ENCODE data around the gene SLC25A28.

SLC25A28 gene

DNA sequence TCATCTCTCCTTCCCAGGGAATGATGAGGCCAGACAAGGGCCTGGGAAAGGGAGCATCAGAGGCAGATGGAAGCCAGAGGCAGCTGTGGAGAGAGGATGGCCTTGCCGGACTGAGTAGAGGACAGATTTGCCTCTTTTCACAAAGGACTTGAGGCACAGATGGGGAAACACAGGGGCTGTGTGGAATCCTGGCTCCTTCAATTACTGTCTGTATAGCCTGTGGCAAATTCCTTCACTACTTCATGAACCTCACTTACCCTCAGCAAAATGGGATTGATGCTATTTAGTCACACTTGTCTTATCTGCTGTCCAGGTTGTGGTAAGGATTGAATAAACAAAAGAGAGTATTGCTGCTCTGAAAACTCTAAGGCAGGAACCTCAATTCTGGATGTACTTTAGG, 40.3 kb downstream of the SLC25A28 start:
- DNase-seq, result no peak

GRCh38 chr10:99573790-99574189, 46.4 kb downstream of the SLC25A28 start:
- no peak for DNase-seq

- no peak for DNase-seq
Observed at GRCh38 chr10:99571816-99572215, 48.4 kb downstream of the SLC25A28 start.

- DNase-seq, result no peak
Observed at GRCh38 chr10:99569961-99570360, 50.3 kb downstream of the SLC25A28 start.

- DNase-seq, result no peak
Observed at GRCh38 chr10:99569253-99569939, 50.8 kb downstream of the SLC25A28 start.

- DNase-seq, result no peak
Observed at GRCh38 chr10:99565166-99565565, 55.1 kb downstream of the SLC25A28 start.

DNA sequence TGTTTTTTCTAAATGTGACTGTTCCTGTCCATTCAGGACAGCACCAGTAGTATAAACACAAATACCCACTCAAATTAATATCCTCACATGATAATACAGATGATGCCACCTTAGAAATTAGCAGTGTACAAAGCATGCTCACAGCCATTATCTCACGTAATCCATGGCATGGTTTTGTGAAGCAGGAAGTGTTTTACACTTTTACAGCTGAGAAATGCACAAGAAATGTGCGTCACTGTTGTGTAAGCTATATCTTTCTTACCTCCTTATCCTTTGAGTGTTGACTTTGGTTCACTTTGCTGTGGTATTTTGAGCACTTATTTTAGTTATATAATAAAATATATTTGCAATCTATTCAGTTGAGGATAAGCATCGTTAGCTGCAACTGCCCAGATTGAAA, 55.9 kb downstream of the SLC25A28 start:
- DNase-seq, result no peak

- DNase-seq, result no peak
Observed at GRCh38 chr10:99562631-99563030, 57.6 kb downstream of the SLC25A28 start.
